Fibroblast of pulmonary artery (primary cell): ENCODE results near the gene ALOXE3.

Experiments
- DNase-seq: peaks from one replicate; pipeline ENCODE4 v3.0.0-alpha.2; 2010; ENCODE audit warnings: low read depth
- H3K4me3 ChIP-seq: replicated peaks from 2 replicates; pipeline ENCODE4 v1.5.1; 2011; ENCODE audit warnings: low read depth, mild to moderate bottlenecking, control low read depth, low read length, moderate library complexity
- CTCF ChIP-seq: IDR thresholded peaks from 2 replicates; pipeline ENCODE4 v1.5.1; 2011; ENCODE audit warnings: mild to moderate bottlenecking, control low read depth, low read length, inconsistent platforms; ENCODE audit errors: missing control alignments

ALOXE3 gene

GRCh38 chr17:8140065-8141029 lies 22.0 kb upstream of the ALOXE3 start:
- no peak overlapping the region for H3K4me3 ChIP-seq
- TF ChIP-seq CTCF: no peak
- no peak for DNase-seq

GRCh38 chr17:8138672-8139371 lies 20.5 kb upstream of the ALOXE3 start:
- DNase-seq: peak; percentile 98
- peak; percentile 91 for TF ChIP-seq CTCF
- peak overlapping the region; percentile 44 for H3K4me3 ChIP-seq

- peak overlapping the region; percentile 39 for H3K4me3 ChIP-seq
- no peak for DNase-seq
- no peak for TF ChIP-seq CTCF
Measured at GRCh38 chr17:8138374-8138671, 20.0 kb upstream of the ALOXE3 start.

DNA sequence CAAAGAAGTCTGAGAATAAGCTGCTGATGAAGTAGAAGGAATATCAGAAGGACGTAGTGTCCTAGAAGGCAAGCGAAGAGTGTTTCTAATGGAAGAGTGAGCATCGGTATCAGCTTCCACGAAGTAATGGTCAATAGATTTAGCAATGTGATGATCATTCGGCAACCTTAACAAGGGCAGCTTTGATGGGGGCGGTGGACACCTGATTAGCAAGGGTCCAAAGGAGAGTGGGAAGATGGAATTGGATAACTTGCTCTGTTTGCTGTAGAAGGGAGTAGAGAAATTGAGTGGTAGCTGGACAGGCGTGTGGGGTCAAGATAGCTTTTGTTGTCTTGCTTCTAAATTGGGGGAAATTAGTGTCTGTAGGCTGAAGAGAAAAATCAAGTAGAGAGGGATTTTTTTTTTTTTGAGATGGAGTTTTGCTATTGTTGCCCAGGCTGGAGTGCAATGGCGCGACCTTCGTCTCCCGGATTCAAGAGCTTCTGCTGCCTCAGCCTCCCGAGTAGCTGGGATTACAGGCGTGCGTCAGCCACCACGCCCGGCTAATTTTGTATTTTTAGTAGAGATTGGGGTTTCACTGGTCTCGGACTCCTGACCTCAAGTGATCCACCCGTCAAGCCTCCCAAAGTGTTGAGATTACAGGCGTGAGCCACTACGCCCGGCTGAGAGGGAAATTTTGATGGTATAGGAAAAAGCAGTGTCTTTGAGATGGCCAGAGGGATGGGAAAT lies 19.5 kb upstream of the ALOXE3 start:
- H3K4me3 ChIP-seq: peak overlapping the region; percentile 39
- no peak for TF ChIP-seq CTCF
- no peak for DNase-seq

GRCh38 chr17:8133941-8134340 lies 15.6 kb upstream of the ALOXE3 start:
- no peak for DNase-seq
- no peak overlapping the region for H3K4me3 ChIP-seq
- TF ChIP-seq CTCF: no peak

DNA sequence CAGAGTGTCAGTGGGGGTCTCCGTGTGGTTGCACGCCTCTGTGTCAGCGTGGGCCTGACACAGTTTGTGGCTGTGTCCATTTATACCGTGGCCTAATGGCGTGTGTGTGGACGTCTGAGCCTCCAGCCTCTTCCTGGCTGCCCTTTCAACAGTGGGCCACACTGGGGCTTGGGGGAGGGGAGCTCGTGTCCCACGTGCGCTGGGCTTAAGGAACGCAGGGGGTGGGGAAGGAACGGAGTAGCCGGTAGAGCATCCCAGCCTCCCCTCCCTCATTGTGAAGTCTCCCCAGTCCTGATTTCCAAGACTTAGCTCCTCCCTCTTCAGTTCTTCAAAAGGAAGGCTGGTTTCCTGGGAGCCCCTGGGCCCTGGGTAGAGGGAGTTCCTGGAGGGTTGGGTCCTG lies 15.1 kb upstream of the ALOXE3 start:
- H3K4me3 ChIP-seq: no peak overlapping the region
- TF ChIP-seq CTCF: no peak
- no peak for DNase-seq
